Mesothelial cell of epicardium (in vitro differentiated cells): ENCODE measurements around the gene PPP6R2. TPM values are rescaled to one million over a fixed set of nuclear protein-coding genes. Genes with fewer than 3 reads are reported as not detected.

Experiments used
- DNase-seq, 2 experiments: peaks; one replicate each; pipeline ENCODE4 v3.0.0; 2021; ENCODE audit warnings: low spot score in 2 of 2; ENCODE audit not compliant: unreplicated experiment in 2 of 2
- H3K27ac Mint-ChIP-seq: 2 replicates; pipeline ENCODE4 v1.8.0; 2021; ENCODE audit warnings: mixed read lengths
- H3K27me3 Mint-ChIP-seq: 2 replicates; pipeline ENCODE4 v1.8.0; 2021; ENCODE audit warnings: low read depth, mixed read lengths
- H3K36me3 Mint-ChIP-seq: 2 replicates; pipeline ENCODE4 v1.8.0; 2021; ENCODE audit warnings: mixed read lengths
- H3K4me1 Mint-ChIP-seq: 2 replicates; pipeline ENCODE4 v1.8.0; 2021; ENCODE audit warnings: mixed read lengths
- H3K4me3 Mint-ChIP-seq: 2 replicates; pipeline ENCODE4 v1.8.0; 2021; ENCODE audit warnings: mild to moderate bottlenecking, moderate library complexity, mixed read lengths
- H3K9me3 Mint-ChIP-seq: 2 replicates; pipeline ENCODE4 v1.8.0; 2021; ENCODE audit warnings: mixed read lengths
- total RNA-seq: library from RNA; stranded (reverse); gene quantifications from 3 replicates; pipeline ENCODE4 v1.2.1, GENCODE V29; 2021
- TF ChIP-seq, protein P1 (sequence below): fragments of 200-600 bp; sonication (generic); IDR thresholded peaks from one replicate; pipeline ENCODE4 v1.5.0; 2021; ENCODE audit warnings: antibody characterized with exemption; ENCODE audit not compliant: unreplicated experiment

PPP6R2 gene
- total RNA-seq, 1 donor from 2014 or later: 83.7 TPM

GRCh38 chr22:50490531-50491308 is 147.6 kb downstream of the PPP6R2 start:
- H3K4me1 Mint-ChIP-seq: no peaks in the 10 kb centered on the region
- TF ChIP-seq, protein P1, sequence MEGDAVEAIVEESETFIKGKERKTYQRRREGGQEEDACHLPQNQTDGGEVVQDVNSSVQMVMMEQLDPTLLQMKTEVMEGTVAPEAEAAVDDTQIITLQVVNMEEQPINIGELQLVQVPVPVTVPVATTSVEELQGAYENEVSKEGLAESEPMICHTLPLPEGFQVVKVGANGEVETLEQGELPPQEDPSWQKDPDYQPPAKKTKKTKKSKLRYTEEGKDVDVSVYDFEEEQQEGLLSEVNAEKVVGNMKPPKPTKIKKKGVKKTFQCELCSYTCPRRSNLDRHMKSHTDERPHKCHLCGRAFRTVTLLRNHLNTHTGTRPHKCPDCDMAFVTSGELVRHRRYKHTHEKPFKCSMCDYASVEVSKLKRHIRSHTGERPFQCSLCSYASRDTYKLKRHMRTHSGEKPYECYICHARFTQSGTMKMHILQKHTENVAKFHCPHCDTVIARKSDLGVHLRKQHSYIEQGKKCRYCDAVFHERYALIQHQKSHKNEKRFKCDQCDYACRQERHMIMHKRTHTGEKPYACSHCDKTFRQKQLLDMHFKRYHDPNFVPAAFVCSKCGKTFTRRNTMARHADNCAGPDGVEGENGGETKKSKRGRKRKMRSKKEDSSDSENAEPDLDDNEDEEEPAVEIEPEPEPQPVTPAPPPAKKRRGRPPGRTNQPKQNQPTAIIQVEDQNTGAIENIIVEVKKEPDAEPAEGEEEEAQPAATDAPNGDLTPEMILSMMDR: no peak
- no peak overlapping the region for H3K27ac Mint-ChIP-seq
- H3K36me3 Mint-ChIP-seq: no peaks in the 10 kb centered on the region
- peaks cover 5% of the 10 kb centered on the region for H3K27me3 Mint-ChIP-seq
- no peaks in the 10 kb centered on the region for H3K9me3 Mint-ChIP-seq
- DNase-seq: no peak
- no peak overlapping the region for H3K4me3 Mint-ChIP-seq

Other genes starting within 250 kb of the PPP6R2 start
- 6.0 to 7.0 TPM (median 6.4 TPM) in 3 replicates for gene PANX2, start 172.6 kb upstream of the PPP6R2 start, total RNA-seq
- gene TRABD, start 157.4 kb upstream of the PPP6R2 start, total RNA-seq: 44.3 to 44.6 TPM (median 44.4 TPM) in 3 replicates
- 25.5 to 28.3 TPM (median 26.9 TPM) in 3 replicates for gene SELENOO, start 142.3 kb upstream of the PPP6R2 start, total RNA-seq
- 64.1 to 65.9 TPM (median 65.3 TPM) in 3 replicates for gene TUBGCP6, start 98.3 kb upstream of the PPP6R2 start, total RNA-seq
- 77.6 to 81.3 TPM (median 79.5 TPM) in 3 replicates for gene HDAC10, start 92.1 kb upstream of the PPP6R2 start, total RNA-seq
- 55.6 to 63.3 TPM (median 57.2 TPM) in 3 replicates for gene MAPK12, start 81.6 kb upstream of the PPP6R2 start, total RNA-seq
- 5.9 to 8.4 TPM (median 8.3 TPM) in 3 replicates for gene MAPK11, start 72.9 kb upstream of the PPP6R2 start, total RNA-seq
- 467 to 493 TPM (median 468 TPM) in 3 replicates for gene PLXNB2, start 35.7 kb upstream of the PPP6R2 start, total RNA-seq
- 19.0 to 20.7 TPM (median 19.2 TPM) in 3 replicates for gene DENND6B, start 16.3 kb upstream of the PPP6R2 start, total RNA-seq
- gene SBF1, start 131.7 kb downstream of the PPP6R2 start, total RNA-seq: 95.8 to 106 TPM (median 105 TPM) in 3 replicates
- gene ADM2, start 138.2 kb downstream of the PPP6R2 start, total RNA-seq: 1.4 to 2.0 TPM (median 1.5 TPM) in 3 replicates
- 0.34 to 0.66 TPM in 2 of 3 replicates, not detected in the other for gene MIOX, start 143.5 kb downstream of the PPP6R2 start, total RNA-seq
- gene LMF2, start 164.4 kb downstream of the PPP6R2 start, total RNA-seq: 65.2 to 66.2 TPM (median 65.2 TPM) in 3 replicates
- gene NCAPH2, start 164.9 kb downstream of the PPP6R2 start, total RNA-seq: 57.9 to 63.1 TPM (median 60.3 TPM) in 3 replicates
- gene SCO2, start 182.3 kb downstream of the PPP6R2 start, total RNA-seq: 0.65 to 5.0 TPM (median 2.4 TPM) in 3 replicates
- 9.3 to 10.3 TPM (median 9.9 TPM) in 3 replicates for gene TYMP, start 186.7 kb downstream of the PPP6R2 start, total RNA-seq
- gene KLHDC7B, start 202.6 kb downstream of the PPP6R2 start, total RNA-seq: 0.07 to 0.11 TPM (median 0.09 TPM) in 3 replicates
- 0.59 to 0.76 TPM in 2 of 3 replicates, not detected in the other for gene SYCE3, start 219.6 kb downstream of the PPP6R2 start, total RNA-seq
- 109 to 112 TPM (median 111 TPM) in 3 replicates for gene CPT1B, start 235.1 kb downstream of the PPP6R2 start, total RNA-seq
- gene CHKB, start 239.5 kb downstream of the PPP6R2 start, total RNA-seq: 115 to 118 TPM (median 116 TPM) in 3 replicates